GM19240 (cell line): ENCODE measurements around the gene BMPR1B.

Experiments
- DNase-seq: peaks from one replicate; pipeline ENCODE4 v3.0.0; 2011; ENCODE audit warnings: low spot score; ENCODE audit not compliant: insufficient read length

The BMPR1B gene

DNA sequence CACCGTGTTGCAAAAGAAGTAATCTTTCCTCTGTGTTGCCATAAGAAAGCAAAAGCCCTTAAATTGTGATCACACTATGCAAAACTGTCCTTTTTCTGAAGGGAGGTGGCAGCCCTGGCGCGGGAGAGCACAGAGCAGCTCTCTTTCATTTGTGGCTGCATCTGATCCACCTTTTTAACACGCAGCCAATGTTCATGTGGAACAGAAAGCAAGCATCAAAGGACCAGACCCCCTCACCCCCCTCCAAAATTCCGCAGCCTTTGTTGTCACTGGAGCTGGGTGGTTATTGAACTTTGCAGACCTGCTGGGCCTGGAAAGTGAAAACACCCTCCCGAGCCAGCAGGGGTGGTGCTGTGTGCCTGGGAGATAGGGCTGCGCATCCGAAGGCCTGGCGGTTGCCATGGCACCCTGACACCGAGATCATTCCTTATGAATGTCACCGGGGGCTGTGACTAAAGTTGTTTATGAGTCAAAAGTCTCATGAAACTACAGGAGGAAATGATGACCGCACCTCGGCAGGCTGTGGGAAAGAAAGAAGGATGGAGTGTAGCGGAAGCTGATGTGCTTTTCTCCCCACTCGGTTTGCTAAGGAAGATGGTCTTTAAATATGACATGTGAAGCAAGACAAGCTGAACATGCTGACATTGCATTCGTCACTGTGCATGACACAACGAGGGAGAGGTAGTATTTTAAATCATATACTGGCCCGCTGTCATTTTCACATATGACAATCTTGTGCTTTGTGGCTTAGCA is 423.7 kb downstream of the BMPR1B start:
- DNase-seq = no peak

DNA sequence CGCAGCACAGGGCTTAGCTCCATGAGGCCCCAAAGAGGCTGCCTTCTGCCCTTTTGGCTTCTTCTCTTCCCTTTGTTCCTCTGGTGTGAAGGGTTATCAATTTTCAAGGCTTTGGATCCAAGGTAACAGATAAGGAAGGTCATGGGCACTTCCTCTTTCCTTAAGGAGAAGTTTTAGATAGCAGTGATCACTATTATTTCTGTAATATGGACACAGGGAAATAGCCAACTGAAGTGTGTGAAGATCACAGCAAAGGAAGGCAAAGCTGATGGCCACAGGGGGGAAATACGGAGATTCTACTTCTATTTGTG is 424.2 kb downstream of the BMPR1B start:
- no peak for DNase-seq

DNA sequence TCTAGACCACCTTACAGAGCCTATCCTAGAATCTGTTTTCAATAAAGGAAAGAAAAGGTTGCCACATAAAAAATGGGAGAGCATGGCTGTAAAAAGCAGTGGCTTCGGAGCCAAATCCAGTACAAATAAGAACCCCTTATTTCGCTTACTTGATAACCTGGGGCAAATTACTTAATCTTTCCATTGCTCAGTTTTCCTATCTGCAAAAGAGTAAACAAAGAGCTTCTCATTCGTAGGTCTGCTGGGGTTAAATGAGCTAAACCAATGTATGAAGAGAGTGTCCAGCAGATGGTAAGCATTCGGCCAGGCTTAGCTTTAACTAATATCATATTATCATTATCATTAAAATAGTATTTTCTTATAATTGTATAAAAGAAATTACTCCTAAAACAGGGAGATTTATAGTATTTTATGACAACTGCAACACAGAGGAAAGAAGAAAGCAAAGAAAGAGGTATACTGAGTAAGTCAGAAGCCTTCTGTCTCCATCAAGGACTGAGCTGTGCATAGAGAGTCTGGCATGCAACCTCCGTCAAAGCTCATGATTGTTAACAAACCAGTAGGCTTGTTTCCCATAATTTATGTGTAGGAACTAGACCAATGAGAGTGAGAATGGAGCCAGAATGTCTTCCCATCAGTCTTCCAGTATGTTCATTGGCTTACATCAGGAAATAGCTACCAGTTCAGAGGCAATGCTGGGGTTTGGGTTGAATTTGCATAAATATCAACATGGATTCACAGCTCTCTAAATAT is 426.1 kb downstream of the BMPR1B start:
- no peak for DNase-seq

DNA sequence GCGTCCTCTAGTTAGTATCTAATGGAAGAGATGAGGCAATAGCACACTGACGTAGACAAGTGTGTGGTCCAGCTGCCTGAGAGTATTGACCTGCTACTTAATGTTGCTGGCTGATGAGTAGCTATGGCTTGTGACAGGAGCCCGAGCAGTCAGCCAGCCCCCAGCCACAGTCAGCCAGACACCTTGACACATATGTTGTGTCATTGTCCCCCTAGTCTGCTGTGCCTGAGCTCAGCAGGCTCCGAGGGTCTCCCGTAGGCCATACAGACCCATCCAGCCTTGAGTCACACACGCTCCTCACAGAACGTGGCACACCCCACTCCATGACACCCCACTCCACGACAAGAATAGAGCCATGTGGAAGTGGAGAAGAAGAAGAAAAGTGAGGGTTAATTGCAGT is 428.9 kb downstream of the BMPR1B start:
- no peak for DNase-seq

DNA sequence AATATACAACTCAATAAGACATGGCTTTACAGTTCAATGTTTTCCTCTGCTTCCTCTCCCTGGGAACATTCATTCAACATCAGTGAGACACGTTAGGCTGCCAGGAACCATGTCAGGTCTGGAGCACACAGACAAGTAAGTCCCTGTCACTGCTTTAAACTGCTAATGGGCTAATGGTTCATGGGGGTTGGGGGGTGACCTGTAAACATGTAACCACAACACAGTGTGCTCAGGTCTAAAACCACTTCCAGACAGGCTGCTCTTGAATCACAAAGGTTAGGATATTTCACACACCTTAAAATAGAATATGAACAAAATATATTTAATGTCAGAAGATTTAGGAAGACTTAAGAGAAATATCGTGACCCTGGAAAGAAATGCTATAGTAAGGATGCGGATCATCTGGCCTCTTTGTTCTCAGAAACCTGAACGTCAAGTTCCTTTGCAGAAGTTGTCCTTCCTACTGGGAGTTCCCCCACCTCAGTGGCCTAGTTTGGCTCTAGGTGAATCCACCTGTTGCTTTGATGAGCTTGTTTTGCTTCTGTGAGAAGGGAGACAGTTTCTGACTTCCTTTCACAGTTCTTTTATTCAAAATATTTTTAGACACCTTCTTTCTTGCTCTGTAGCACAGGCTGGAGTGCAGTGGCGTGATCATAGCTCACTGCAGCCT is 431.1 kb downstream of the BMPR1B start:
- DNase-seq = no peak

DNA sequence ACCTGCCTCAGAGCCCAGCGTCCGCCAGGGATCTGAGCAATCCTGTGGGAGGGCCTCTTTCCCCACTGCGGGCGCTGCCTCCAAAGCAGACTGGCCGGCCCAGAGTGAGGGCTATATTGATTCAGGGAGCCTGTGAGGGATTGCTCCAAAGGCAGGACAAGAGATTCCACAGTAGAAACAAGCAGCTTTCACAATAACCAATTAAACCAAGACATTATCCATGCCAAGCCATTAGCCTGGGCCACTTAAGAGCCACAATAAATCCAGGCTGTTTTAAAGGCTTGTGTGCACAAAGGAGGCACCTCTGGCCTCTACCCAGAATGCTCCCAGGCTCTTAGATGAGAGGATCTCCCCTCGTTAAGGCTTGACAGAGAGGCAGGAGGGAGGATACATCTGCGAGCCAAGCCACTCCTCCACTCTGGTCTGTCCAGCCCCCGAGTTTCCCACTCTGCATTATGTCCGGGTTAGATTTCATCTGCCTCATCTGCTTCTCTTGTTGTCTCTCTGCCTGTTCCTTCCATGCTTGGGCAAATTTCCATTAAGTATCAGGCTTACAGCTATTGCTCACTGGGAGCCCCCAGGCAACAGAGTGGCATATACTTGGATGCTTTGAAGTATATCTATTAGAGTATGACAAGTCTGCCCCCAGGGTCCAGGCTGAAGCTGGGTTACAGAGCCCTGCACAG is 433.1 kb downstream of the BMPR1B start:
- no peak for DNase-seq

DNA sequence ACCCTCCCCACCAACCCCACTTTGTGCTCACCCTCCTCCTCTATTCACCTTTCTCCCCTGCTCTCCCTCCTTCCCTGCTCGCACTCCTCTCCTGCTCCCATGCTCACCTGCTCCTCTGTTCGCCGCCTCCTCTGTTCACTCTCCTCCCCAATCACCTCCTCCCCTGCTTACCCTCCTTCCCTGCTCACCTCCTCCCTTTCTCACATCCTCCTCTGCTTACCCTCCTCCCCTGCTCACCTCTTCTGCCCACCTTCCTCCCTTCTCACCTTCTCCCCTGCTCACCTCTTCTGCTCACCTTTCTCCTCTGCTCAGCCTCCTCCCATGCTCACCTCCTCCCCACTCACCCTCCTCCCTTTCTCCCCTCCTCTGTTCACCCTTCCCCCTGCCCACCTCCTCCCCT is 433.8 kb downstream of the BMPR1B start:
- no peak for DNase-seq

DNA sequence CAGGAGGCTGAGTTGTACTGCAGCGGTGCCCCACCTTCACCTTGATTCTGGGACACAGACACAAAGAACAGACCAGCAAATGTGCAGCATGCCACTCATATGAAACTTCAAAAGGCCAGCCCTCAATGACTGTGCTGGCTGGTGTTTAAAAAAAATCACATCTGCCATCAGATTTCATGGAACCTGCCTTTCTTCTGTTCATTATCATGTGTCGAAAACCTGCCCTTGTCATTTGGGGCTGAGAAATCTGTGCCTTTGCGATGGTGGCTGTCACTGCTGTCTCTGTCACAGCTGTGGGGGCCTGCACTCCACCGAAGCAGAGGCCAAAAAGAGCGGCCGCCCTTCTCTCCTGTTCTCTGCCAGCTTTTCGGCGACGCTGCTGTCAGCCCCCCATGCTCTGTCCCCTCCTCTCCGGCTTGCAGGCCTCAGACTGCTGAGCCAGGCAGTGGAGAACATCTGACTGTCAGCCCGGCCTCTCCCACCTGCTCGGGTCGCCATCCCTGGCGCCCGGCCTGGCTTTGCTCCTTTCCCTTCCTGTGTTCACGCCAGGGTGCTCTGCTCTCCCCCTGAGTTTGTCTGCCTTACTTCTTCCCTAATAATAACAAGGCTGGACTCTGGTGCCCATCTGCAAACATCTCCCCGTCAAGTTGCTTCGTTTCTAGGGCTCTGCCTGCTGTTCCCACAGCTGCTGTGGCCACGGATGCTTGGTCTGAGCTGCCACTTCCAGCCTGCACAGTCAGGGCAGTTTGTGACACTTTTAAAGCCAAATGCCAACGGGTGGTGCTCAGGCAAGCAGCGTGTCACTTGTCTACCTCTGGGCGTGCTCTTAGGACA is 435.9 kb downstream of the BMPR1B start:
- no peak for DNase-seq

DNA sequence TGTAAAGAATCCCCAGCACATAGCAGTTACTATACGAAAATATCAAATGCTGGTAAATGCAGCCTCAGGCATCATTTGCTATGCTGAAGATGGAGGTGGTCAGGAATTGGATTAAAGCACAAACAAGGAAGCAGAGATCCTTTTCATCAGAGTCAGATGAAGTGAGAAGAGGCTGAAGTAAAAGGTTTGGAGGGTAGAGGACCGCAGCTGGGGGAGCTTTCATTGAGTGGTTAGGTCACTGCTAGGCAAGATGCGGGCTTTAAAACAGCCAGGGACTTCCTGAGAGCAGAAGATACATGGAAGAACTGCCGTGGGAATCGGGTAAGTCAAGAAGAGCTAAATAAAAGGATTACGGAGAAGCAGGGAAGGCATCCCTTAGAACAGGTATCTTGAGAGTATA is 439.6 kb downstream of the BMPR1B start:
- DNase-seq = no peak

DNA sequence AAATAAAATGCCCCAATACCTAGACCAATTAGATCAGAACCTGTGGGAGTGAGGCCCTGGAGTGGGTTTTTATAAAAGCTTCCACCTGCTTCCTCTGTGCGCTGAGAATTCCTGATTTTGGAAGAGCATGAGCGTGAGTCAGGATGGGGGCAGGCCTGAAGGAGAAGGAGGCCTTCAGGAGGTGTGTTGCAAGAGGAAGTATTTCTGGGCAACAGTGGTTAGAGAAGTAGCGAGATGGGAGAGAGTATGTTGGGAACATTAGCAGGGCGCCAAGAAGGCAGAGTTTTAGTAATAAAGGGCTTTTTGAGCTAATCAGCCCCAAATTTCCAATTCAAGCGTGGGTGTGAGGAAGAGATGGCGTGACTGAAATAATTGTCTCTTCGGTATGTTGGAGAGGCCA is 441.2 kb downstream of the BMPR1B start:
- DNase-seq = no peak

DNA sequence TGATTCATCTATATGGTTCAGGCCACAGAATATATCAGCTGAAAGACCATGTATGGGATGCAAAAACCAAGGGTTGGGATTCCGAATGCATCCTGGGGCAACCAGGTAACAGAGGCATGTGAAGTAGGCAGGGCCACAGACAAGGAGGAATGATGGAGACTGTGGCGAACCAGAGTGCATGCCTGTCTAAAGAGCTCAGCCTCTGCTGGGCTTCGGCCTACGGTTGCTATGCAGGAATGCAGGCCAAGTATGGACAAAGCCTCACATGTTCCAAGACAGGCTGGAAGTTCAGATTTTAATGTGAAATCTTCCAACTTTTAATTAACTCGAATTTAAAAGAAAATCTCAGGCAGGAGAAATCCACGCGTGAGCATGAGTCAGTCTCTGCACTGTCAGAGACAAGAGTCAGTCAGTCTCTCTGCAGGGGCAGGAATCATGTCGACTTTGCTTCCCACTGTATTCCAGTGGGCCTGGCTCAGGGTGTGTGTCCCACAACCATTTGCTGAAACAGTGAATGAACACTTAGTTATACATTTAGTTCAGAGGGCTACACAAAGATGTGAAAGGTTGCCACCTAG is 446.6 kb downstream of the BMPR1B start:
- no peak for DNase-seq

DNA sequence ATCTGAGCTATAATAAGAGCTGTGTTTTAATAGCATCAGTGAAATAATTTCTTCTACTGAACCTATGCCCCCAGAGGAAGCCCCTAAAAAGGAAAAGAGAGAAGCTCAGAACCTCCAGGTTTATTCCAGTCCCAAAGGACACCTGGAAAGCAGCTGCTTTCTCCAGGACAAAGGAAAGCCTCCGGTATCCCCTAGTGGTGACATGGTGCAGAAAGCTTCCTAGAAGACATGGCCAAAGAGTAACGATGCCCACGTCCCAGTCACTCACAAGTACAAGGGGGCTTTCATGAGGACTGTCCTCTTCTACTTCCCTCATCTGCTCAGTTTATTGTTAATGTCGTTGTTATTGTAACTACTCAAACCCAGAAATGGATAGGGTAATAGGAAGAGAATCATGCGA is 447.1 kb downstream of the BMPR1B start:
- DNase-seq = no peak
